Dermis blood vessel endothelial cell (primary cell): ENCODE data around the gene EPN3. TPM values are rescaled to one million over a fixed set of nuclear protein-coding genes. Genes with fewer than 3 reads are reported as not detected.
A peak's percentile ranks its signal among the peaks of the same experiment; 100 is the strongest.

Source experiments
- DNase-seq: peaks from one replicate; pipeline ENCODE4 v3.0.0; 2010
- total RNA-seq: library from RNA; depleted of rRNA; stranded (reverse); fragments of >200 nt; gene quantifications from 2 replicates; pipeline ENCODE4 v1.2.3, GENCODE V29; 2014

The EPN3 gene
- total RNA-seq, result under 0.01 TPM in 1 of 2 replicates, not detected in the other

DNA sequence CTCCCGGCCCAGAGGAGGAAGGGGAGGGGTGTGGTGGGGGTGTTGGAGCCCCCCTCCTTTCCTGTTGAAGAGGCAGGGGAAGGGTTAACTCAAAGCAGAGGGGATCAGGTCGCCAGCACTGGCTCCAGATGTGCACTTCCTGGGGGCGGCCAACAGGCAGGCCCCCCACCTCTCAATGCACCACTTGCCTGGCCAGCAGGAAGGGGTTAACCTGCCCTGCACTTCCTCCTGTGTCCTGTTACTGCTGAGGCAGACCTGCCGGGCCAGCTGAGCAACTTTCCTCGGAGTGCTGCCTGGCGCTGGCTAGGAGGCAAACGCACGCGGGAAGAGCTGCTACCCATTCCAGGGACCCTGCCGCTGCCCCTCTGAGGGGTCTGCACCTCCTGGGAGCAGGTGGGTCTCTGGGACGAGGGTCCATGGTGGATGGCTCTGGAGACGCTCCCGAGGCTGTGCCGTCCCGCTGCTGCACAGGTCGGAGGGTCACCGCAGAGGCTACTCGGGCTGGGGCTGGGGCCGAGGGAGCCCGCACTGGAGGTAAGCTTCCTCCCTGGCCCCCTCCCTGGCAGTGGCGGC is at the start of gene EPN3:
Gene EPN3 (plus strand): TSS at position 284 of the 573 bp plus-strand sequence. CDS start 3,822 bp downstream, outside the sequence.
- DNase-seq, result no peak

DNA sequence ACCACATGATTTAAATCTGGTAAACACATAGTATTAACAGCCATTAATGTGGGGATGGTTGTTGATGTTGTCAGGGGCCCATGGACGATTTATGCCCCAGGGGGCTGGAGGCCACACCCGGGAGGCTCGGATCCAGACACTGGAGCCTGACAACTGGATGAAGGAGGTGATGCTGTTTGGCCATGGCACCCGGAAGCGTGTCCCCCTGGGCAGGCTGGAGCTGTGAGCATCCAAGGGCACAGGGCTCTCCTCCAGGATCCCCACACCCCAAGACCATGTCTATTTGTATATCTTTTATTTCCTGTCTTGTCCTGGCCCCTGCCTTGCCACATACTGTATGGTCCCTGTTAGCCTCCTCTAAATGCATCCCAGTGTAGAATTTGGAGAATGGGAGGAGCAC is 49.3 kb upstream of the EPN3 start:
- no peak for DNase-seq

DNA sequence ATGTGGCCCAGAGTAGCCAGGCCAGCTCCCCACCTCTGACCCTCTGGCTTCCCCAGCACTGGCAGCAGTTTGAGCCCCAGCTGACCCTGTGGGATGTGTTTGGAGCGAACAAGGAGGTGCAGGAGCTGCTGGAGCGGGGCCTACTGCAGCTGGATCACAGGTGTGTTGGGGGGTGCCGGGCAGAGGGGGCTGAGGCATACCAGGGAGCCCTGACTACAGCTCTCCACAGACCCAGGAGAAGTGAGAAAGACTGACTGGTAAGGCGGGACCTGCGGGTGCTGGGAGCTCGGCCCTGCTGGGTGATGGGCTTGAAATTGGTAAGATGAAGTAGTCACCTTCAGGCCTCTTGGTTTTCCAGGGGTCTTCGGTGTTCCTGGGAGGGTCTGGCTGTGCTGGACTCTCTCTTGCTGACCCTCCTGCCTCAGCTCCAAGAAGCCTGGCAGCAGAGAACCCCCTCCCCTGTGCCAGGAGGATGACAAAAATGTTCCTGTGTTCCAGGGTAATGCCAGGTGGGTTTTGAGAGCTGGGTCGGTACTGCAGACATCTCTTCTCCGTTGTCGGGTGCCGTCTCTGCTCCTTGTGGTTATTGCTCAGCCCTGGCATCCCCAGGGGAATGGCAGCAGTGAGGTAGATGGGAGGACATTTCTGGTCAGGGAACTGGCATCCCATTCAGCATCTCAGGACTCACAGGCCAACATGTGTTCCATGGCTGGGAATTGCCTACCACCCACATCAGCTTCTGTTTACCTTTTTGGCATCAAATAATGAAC is 48.0 kb upstream of the EPN3 start:
- no peak for DNase-seq

DNA sequence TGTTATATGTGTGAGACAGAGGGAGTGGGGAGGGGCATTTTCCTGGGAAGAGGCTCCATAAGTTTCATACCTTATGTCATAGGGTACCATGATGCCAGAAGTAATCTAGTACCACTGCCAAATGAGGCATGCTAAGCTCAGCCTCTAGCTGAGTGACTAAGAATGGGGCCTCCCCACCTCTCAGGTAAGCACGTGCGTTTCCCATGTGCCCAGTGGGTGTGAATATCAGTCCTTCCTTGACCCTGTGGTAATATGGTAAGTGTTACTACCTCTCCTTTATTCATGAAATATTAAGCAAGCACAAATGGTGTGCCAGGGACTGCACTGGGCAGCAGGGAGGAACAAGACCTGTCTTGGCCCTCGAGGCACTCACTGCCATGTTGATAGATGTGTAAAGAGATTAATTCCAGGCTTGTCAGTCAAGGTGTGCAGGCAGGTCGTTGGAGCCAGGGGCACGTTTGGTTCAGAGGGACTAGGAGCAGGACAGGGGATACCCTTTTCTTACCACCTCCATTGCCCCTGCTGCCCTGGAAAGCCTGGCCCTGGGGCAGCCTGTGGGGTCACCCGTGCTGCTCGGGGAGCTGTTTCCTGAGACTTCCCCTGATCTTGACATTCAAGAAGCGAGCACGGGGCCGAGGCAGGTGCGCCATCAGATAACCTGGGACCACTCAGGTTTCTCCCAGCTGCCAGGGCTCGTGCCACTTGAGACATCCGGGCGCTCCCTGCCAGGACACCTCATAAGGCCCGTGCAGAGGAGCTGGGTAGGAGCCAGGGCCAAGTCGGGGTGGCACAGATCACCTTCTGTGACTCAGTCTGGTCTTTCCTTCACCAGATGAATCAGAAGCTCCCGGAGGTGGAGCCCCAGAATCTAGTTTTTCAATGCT is 45.1 kb upstream of the EPN3 start:
- DNase-seq, result peak; percentile 12

DNA sequence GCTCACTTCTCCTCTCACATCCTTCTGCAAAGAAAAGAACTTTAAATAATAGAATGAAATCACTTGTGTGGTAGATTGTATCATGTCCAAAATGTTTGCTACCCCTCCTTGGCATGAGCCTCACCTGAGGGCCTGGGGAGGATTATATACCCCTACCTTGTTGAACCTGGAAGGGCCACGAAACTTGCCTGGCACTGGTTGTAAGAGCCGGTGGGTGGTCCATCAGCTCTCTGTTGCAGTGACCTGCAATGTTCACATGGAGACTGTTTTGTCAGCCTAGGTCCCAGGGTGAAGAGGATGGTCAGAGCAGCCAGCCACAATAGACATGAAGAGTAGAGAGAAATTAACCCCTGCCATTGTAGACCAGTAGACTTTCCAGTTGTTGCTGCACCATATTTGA is 43.7 kb upstream of the EPN3 start:
- no peak for DNase-seq

DNA sequence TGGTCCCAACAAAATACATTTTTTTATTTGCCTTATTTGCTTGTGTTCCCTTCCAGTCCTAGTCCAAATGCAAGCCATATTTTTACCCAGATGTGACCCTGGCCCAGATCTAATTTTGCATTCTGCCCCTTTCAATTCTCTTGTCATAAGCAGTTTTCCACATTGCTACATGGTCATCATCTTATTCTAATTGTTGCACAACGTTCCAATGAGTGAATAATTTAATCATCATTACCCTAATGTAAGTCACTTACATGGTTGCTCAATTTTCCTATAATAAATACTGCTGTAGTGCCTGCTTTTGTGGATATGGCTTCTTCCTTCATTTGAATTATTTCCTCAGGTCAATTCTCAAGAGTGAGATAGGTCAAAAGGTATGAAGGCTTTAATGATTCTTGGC is 41.0 kb upstream of the EPN3 start:
- DNase-seq, result no peak

DNA sequence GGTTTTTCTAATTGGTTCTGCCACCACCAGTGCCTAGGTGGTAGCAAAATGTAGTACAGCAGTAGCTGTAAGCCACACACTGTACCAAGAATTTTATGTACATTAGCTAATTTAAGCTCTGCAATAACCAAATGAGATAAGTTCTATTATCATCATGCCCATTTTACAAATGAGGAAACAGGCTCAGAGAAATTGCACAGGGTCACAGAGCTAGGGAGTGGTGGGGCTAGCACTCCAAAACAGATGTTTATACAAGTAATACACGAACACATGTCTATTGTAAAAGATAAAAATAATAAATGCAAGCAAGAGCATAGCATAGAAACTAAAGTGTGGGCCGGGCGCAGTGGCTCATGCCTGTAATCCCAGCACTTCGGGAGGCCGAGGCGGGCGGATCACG is 40.3 kb upstream of the EPN3 start:
- DNase-seq, result no peak

DNA sequence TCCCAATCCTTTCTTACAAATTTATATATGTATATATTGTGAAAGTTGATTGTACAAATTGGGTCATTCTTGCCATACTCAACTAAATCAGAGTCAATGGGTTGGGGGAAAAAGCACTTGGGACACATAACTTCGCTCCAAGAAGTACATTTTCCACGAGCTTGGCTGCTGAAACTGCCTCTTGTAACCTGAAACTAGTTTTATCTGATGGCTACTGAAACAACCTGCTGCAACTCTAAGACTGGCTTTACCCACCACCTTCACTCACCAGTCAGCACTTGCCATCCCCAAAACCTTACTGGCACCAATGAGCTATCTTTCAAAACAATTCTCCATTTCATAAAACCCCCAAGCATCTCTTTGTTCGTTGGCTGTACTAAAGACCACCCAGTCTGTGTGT is 38.8 kb upstream of the EPN3 start:
- no peak for DNase-seq

DNA sequence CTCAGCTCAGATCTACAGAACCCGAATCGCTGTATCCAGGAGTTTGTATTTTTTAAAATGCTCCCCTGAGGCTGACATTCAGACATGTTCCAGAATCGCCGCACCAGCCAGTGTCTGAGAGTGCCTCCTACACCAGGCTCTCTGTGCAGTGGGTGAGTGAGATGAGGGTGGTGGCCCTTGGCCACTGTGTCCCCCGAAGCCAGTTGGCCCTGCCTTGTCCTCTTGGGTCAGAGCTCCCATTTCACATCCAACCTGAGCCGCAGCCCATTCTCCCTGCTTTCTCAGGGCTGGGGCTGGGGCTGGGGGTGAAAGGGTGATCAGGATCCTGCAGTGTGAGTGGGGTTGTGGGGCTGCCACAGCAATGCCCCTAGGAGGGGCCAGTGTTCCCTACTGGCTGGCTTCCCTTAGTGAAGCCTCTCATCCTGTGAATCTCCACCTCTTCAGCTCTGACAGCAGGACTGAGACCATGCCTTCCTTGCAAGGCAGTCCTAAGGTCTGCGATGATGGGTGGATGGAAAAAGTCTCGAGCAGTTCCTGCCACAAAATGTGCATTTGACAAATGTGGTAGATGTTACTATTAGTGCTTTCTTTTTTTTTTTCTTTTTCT is 37.2 kb upstream of the EPN3 start:
- no peak for DNase-seq

DNA sequence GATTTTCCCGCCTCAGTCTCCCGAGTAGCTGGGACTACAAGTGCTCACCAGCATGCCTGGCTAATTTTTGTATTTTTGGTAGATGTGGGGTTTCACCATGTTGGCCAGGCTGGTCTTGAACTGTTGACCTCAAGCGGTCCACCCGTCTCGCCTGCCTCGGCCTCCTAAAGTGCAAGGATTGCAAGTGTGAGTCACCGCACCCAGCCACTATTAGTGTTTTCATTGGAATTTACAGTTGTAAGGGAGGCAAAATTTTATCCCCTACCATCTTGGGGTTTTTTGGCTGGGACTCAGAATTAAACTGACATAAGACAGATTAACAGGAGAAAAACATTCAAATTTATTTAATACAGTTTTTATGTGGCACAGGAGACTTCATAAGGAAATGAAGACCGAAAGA is 36.6 kb upstream of the EPN3 start:
- no peak for DNase-seq

DNA sequence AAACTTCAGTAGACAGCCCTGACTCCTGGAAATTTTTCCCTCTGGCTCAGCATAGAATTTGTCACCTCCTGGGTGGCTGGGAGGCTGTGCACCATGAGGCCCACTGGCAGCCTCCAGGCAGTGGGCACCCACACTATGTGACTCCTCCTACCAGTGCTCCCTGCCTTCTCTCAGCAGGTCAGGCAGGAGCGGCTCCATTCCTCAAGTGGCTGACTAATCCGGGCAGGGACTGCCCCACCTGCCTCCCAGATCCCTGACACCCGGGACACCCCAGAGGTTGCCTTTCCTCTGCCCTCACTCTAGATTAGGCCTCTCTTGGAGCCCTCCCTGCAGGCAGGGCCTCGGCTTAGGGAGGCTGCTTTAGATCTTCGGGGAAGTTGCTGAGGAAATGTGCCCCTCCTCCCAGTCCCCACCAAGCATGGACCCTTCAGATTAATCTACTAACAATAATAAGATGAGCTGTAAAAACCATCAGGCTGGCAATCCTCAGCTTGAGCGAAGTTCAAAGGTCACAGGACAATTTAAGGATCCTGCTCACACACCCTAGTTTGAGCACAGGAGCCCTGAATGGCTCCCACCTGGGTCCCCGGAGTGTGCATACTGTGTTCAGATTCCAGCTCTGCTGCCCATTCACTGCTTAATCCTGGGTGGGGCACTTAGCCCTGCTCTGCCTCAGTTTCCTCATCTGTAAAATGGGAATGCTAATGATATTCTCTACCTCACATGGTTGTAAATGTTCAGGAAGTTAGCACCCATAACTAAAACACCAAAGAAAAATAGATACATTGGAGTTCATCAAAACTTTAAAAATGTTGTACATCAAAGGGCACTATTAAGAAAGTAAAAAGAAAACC is 34.3 kb upstream of the EPN3 start:
- no peak for DNase-seq

DNA sequence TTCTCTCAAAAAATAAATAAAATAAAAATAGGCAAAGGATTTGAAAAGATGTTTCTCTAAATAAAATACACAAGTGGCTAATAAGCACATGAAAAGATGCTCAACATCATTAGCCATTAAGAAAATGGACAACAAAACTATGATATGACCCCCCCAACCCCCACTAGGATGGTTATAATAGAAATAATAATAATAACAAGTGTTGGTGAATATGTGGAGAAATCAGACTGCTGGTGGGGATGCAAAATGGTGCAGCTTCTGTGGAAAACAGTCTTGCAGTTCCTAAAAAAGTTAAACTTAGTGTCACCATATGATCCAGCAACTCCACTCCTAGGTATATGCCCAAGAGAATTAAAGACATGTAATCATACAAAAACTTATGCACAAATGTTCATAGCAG is 33.3 kb upstream of the EPN3 start:
- no peak for DNase-seq

DNA sequence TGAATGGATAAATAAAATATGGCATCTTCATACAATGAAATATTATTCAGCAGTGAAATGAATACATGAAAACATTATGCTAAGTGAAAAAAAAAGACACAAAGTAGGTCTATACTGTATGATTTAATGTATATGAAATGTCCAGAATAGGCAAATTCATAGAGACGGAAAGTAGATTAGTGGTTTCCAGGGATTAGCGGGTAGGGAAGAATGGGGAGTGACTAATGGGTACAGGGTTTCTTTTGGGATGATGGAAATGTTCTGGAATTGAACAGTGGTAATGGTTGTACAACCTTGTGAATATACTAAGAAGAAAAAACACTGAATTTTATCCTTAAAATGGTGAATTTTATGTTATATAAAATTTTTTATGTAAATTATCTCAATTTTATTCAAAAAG is 32.8 kb upstream of the EPN3 start:
- no peak for DNase-seq

DNA sequence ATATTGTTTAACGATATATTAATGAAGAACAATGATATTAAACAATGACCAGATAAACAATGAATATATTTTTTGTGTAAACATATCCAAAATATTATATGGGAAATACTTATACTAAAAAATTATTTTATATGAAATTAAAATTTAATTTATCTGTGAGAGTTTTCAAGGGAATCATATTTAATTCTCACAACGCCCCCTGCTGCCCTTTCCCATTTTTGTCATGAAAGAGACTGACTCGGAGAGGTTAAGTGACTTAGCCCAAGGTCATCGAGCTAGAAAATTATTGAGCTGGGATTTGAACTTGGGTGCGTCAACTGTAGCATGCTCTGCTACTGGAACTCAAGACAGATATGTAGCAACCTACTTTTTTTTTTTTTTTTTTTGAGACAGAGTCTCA is 31.5 kb upstream of the EPN3 start:
- DNase-seq, result peak; percentile 63

DNA sequence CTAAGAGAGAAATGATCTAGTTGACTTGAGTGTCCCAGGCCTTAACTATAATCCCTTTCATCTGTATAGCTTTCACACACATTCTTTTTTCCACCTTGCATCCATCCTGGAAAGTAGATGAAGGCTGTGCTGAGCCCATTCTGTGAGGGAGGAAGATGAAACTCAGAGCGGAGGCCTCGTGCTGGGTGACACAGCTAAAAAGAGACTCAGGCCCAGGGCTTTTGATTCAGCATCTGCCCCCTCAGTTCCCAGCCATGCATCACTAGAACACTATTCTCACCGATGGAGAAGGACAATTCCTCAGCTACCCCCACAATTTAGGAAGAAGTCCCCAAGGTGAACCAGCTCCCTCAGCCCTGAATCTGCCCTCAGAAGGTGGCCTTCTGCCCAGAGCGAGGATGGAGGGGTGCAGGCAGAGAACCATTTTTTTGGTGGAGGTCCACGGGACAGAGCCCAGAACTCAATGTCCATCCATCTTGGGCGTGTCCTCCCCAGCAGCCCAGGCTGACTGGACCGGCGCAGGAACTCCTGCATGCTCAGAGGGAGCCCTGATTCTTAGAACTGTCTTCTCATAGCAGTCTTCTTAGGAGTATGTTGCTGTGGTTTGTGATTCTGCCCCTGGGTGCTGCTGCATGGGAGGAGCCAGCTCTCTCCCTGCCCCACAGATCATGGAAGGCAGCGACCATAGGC is 30.1 kb upstream of the EPN3 start:
- no peak for DNase-seq

DNA sequence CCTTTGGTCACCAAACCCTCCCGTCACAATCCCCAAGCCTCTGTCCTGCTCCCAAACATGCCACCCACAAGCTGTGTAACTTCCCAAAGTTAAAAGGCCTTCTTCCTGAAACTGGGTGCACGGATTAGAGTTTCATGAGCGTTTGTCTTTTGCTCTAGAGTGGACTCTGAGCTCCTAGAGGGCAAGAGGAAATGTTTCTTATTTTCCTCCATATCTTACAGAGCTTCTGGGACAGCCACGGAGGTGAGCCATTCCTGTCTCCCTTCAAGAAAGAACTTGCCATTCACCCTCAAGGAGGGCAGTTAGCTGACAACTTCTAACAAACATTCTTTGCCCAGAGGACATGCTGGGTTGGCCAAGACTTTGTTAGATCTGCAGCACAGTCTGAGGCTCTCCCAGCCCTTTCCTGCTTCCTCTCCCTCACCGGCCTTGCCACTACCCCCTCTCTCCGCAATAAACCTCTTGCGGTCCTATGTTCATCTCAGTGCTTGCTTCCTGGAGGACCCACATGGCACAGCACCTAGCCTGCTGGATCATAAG is 26.9 kb upstream of the EPN3 start:
- DNase-seq, result no peak

DNA sequence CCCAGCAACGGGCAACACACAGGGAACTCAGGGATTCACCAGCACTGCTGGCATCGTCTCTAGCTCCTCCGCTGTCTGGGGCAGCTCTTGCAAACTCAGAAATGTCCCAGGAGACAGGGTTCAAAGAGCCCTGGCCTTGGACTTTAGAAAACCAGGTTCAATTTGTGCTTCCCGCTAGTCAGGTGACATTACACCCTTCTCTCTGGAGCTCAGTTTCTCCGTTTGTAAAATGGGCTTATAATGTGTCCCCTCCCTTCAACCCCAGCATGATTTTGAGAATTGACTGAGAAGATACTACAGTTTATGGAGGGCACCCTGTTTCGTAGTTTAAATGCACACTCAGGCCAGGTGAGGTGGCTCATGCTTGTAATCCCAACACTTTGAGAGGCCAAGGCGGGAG is 26.2 kb upstream of the EPN3 start:
- DNase-seq, result no peak

DNA sequence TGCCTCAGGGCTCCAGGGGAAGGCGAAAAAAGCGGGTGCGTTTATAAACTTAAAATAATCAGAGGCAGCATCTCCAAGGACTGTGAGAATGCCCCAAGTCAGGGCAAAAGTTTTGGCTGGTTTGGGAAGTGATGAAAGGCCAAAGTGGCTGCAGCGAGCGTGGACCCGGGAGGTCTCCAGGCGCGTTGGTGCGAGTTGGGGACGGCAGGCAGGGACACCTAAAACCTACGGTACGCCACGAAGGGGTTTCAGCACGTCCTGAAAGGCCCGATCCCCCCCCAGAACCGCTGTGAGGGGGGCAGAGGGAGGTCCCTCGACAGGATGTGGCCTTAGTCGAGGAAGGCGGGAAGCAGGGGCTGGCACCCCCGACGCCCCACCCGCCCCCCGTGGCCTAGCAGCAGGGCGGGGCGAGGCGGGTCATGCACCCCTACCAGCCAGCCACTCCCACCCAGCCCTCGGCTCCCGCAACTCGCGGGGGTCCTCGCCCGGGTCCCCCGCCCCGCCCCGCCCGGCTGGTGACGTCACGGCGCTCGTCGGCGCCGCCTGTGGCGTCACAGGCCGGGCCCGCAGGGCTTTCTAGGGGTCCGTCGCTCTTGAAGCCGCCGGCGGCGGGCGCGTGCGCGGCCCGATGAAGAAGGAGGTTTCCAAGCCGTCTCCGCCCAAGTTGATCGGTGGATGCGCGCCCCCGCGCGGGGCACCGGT is 24.5 kb upstream of the EPN3 start, which contains the start of gene MYCBPAP:
Gene MYCBPAP (plus strand): TSS at position 569 of the 702 bp plus-strand sequence. CDS start 236 bp downstream, outside the sequence.
- DNase-seq, result peak; percentile 88

DNA sequence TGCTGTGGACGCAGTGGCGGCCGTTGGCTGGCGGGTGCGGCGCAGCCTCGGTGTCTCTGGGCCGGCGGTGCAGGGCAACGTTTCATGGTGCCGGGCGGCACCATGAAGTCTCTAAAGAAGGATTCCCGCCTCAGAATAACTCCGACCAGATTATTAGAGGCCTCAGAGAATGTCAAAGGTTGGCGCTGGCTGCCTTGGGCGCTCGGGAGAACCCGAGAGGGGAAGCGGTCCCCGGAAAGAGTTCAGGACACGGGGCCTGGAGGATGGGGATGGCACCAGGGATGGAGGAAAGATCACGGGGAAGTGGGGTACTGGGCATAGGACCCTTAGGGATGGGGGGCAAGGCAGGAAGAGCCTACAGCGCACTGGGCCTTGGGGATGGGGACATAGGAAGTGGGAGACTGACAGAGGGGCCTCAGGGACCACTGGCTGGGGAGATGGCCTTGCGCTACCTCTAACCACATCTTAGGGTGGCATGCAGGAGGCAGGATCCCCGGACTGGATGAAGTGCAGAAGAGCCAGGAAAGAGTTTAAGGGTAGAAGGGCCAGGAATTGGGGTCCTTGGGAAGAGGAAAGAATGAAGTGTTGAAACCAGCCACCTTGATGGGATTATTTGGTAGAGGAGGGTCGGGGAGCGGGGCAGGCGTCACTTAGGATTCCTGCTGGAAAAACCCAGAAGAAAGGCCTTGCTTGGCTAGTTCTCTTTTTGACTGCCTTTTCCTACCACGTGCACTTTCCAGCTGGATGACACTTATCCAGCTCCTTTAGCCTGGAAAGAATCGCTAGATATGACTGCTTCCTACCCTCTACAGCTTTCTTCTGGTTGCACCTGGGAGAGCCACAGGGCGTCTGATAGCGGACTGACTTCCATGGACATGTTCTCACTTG is 23.7 kb upstream of the EPN3 start:
- DNase-seq, result no peak
